ENCODE results near the gene PGM1. TPM values are rescaled to one million over a fixed set of nuclear protein-coding genes. Genes with fewer than 3 reads are reported as not detected.

The PGM1 gene
- total RNA-seq, 1 experiment from 2014 or later = 111 TPM

DNA sequence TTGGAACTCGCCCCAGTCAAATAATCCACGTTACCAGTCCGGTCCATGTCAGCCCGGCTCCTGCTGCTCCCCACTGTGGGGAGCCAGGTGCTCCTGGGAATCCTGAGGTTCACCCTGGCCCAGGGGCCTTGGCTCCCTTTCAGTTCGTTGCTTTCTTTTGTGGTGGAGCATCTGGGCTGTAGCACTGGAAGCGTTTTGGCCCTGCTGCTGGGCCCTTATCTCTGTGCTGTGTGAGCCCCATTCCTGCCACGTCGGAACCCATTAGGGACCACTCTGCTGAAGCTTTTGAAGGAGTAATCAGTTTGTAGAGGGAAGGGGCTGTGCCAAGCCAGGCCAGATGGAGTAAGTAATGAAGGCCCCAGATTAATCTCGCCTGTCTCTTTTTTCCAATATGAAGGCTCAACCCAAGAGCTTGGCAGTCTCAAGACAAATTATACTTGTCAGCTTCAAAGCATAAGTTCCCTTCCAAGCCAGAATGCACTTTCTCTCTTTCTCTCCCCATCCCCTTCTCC, 82.3 kb downstream of the PGM1 start:
- peaks cover 23% of the 10 kb centered on the region for H3K4me1 Mint-ChIP-seq
- POLR2A ChIA-PET = no interaction called here
- H3K9me3 Mint-ChIP-seq = peaks cover 14% of the 10 kb centered on the region
- TF ChIP-seq ZNF317 (CRISPR knock-in tag; IDR thresholded peaks at IDR 0.05; ENCODE audit: borderline replicate concordance, low read depth) (no peak), PRRX2 (CRISPR knock-in tag; IDR thresholded peaks at IDR 0.05) (no peak), ZNF425 (CRISPR knock-in tag; conservative IDR thresholded peaks at IDR 0.05) (no peak), AFF4 (CRISPR knock-in tag; IDR thresholded peaks at IDR 0.05; ENCODE audit: borderline replicate concordance) (no peak), ZNF671 (CRISPR knock-in tag; IDR thresholded peaks at IDR 0.05) (no peak), ZNF423 (CRISPR knock-in tag; IDR thresholded peaks at IDR 0.05) (no peak), E2F5 (CRISPR knock-in tag; IDR thresholded peaks at IDR 0.05) (no peak)
- TF ChIP-seq, protein P1, sequence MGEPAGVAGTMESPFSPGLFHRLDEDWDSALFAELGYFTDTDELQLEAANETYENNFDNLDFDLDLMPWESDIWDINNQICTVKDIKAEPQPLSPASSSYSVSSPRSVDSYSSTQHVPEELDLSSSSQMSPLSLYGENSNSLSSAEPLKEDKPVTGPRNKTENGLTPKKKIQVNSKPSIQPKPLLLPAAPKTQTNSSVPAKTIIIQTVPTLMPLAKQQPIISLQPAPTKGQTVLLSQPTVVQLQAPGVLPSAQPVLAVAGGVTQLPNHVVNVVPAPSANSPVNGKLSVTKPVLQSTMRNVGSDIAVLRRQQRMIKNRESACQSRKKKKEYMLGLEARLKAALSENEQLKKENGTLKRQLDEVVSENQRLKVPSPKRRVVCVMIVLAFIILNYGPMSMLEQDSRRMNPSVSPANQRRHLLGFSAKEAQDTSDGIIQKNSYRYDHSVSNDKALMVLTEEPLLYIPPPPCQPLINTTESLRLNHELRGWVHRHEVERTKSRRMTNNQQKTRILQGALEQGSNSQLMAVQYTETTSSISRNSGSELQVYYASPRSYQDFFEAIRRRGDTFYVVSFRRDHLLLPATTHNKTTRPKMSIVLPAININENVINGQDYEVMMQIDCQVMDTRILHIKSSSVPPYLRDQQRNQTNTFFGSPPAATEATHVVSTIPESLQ (CRISPR knock-in tag; IDR thresholded peaks at IDR 0.05) = no peak
- H3K27ac Mint-ChIP-seq = no peak overlapping the region
- no peak overlapping the region for H3K4me3 Mint-ChIP-seq
- peaks cover 4% of the 10 kb centered on the region; the same call in 1 of the 2 replicates for H3K27me3 Mint-ChIP-seq (ENCODE audit: low read depth)
- H3K36me3 Mint-ChIP-seq = no peaks in the 10 kb centered on the region
- ATAC-seq (no peak; the same call in 1 of the 2 replicates), DNase-seq (ENCODE audit: low spot score) (no peak)
- CTCF ChIA-PET = interaction anchor here (0.6 to 3.8 kb wide), 13 partner anchors 8 to 1316 kb away, joined by 3 to 95 read pairs (median 18); no protein-coding TSS in a partner anchor

- H3K27me3 Mint-ChIP-seq (ENCODE audit: low read depth) = peaks cover 5% of the 10 kb centered on the region; the same call in 1 of the 2 replicates
- peaks cover 23% of the 10 kb centered on the region for H3K4me1 Mint-ChIP-seq
- DNase-seq (ENCODE audit: low spot score) (no peak), ATAC-seq (no peak)
- ChIA-PET CTCF (interaction anchor here (1.1 to 3.8 kb wide), 2 partner anchors 14 to 566 kb away, joined by 3 to 95 read pairs; no protein-coding TSS in a partner anchor), POLR2A (interaction anchor here (0.6 kb wide), 1 partner anchor 390 kb away, joined by 7 read pairs; no protein-coding TSS in a partner anchor)
- H3K36me3 Mint-ChIP-seq = no peaks in the 10 kb centered on the region
- H3K4me3 Mint-ChIP-seq = no peak overlapping the region
- H3K27ac Mint-ChIP-seq = no peak overlapping the region
- H3K9me3 Mint-ChIP-seq = peaks cover 20% of the 10 kb centered on the region
- TF ChIP-seq RORB (CRISPR knock-in tag; IDR thresholded peaks at IDR 0.05) (no peak), MLX (CRISPR knock-in tag; IDR thresholded peaks at IDR 0.05) (no peak), TCF7 (CRISPR knock-in tag; IDR thresholded peaks at IDR 0.05; ENCODE audit: low read depth) (no peak), JUN (CRISPR knock-in tag; IDR thresholded peaks at IDR 0.05) (no peak), KAT7 (CRISPR knock-in tag; IDR thresholded peaks at IDR 0.05; ENCODE audit: borderline replicate concordance) (no peak), ZNF232 (CRISPR knock-in tag; IDR thresholded peaks at IDR 0.05) (no peak), STAT6 (CRISPR knock-in tag; conservative IDR thresholded peaks at IDR 0.05; ENCODE audit: low read depth) (no peak), HMGXB4 (CRISPR knock-in tag; IDR thresholded peaks at IDR 0.05) (no peak), EMX1 (CRISPR knock-in tag; IDR thresholded peaks at IDR 0.05) (no peak), GTF2I (CRISPR knock-in tag; conservative IDR thresholded peaks at IDR 0.05) (no peak)
- TF ChIP-seq, protein P2, sequence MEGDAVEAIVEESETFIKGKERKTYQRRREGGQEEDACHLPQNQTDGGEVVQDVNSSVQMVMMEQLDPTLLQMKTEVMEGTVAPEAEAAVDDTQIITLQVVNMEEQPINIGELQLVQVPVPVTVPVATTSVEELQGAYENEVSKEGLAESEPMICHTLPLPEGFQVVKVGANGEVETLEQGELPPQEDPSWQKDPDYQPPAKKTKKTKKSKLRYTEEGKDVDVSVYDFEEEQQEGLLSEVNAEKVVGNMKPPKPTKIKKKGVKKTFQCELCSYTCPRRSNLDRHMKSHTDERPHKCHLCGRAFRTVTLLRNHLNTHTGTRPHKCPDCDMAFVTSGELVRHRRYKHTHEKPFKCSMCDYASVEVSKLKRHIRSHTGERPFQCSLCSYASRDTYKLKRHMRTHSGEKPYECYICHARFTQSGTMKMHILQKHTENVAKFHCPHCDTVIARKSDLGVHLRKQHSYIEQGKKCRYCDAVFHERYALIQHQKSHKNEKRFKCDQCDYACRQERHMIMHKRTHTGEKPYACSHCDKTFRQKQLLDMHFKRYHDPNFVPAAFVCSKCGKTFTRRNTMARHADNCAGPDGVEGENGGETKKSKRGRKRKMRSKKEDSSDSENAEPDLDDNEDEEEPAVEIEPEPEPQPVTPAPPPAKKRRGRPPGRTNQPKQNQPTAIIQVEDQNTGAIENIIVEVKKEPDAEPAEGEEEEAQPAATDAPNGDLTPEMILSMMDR (IDR thresholded peaks at IDR 0.05) = no peak
Observed at GRCh38 chr1:63677497-63677896, 84.3 kb downstream of the PGM1 start.

Measured in WTC11 (cell line).